Neutrophil (primary cell): ENCODE results near the gene ADGRG6.

Experiments
- H3K27ac ChIP-seq: fragments of 200-600 bp; sonication (generic); 2 replicates; pipeline ENCODE4 v1.5.1; 2016; ENCODE audit warnings: mild to moderate bottlenecking, moderate library complexity
- H3K27me3 ChIP-seq: fragments of 200-600 bp; sonication (generic); 2 replicates; pipeline ENCODE4 v1.6.0; 2016; ENCODE audit warnings: mild to moderate bottlenecking
- H3K36me3 ChIP-seq: fragments of 200-600 bp; sonication (generic); 2 replicates; pipeline ENCODE4 v1.5.1; 2017
- H3K4me1 ChIP-seq, 2 experiments: fragments of 200-600 bp in 1 of 2; sonication (generic) in 1 of 2; 1 replicate in 1 of 2; 2 replicates in 1 of 2; pipeline versions ENCODE4 v1.5.1 to v1.6.1; 2013 to 2016; ENCODE audit warnings: low read depth in 1 of 2, low read length in 1 of 2, mild to moderate bottlenecking in 1 of 2, moderate library complexity in 1 of 2; ENCODE audit not compliant: control insufficient read depth in 1 of 2, insufficient read depth in 1 of 2
- H3K4me3 ChIP-seq, 2 experiments: fragments of 200-600 bp in 1 of 2; sonication (generic) in 1 of 2; 1 replicate in 1 of 2; 2 replicates in 1 of 2; pipeline ENCODE4 v1.5.1; 2013 to 2016; ENCODE audit warnings: low read depth in 1 of 2, low read length in 1 of 2, mild to moderate bottlenecking in 1 of 2, moderate library complexity in 1 of 2
- H3K9me3 ChIP-seq: fragments of 200-600 bp; sonication (generic); 2 replicates; pipeline ENCODE4 v1.5.1; 2016
- CTCF ChIP-seq: fragments of 200-600 bp; sonication (generic); IDR thresholded peaks from 2 replicates; pipeline ENCODE4 v1.5.1; 2016; ENCODE audit warnings: antibody characterized with exemption

ADGRG6 gene

DNA sequence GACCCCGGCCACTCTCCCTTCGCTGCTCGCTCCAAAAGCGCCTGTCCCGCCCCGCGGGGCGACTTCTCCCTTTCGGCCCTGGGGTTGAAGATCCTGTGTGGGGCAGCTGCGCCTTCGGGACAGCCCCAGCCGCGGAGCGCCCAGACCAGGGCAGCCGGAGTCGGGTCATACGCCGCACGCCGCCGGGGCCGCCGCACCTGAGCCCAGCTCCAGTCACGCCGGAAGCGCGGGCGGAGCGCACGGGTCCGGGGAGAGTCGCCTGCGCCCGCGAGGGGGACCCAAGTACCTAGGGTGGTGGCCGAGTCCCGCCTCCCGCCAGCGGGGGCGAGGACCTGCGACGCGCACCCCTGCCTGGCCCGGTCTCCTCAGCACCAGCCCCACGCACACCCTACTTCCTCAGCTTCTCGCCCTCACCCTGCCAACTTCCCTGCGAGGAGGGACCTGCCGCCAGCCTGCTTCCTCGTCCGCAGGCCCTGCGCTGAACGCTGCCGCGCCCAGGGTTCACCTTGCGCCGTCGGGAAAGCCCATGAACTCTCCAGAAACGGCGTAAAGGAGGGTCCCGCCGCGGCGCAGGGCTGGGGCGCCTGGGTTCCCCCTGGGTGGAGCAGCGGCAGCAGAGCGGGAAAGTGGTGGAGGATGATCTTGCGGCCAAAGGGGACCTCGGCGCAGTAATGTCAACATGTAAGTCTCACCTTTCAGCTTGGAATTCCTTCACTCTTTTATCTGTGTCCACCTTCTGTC lies at the start of gene ADGRG6:
Gene ADGRG6 (plus strand): TSS at position 357 of the 741 bp plus-strand sequence. CDS start 323 bp downstream, at position 680.
- Histone ChIP-seq H3K4me3 (peak within 1 kb of the TSS in 1 of 2 experiments; percentile 29), H3K27ac (no peak within 1 kb of the TSS), H3K4me1 (peaks cover 8 to 15% of the 10 kb centered on the region in 2 experiments), H3K27me3 (peaks cover 49% of the 10 kb centered on the region), H3K36me3 (no peaks in the 10 kb centered on the region), H3K9me3 (no peaks in the 10 kb centered on the region)
- no peak for TF ChIP-seq CTCF

DNA sequence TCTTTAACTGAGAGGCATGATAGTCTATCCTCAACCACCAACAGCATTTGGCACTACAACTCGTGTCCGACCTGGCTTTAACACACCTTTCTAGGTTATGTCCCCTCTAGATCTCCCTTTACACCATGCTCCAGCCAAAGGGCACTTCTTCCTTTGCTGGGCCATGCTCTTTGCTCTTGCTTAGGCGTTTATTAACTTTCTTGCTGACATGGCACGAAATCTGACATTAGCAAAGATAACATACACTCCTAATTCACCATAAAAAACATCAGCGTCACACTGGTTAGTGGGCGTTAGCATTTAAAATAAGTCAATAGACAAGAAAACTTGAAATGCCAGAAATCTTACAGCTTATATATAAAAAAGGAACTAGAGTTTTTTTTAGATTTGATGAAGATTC lies 47.3 kb upstream of the ADGRG6 start:
- Histone ChIP-seq H3K27me3 (no peaks in the 10 kb centered on the region), H3K27ac (no peak overlapping the region)

DNA sequence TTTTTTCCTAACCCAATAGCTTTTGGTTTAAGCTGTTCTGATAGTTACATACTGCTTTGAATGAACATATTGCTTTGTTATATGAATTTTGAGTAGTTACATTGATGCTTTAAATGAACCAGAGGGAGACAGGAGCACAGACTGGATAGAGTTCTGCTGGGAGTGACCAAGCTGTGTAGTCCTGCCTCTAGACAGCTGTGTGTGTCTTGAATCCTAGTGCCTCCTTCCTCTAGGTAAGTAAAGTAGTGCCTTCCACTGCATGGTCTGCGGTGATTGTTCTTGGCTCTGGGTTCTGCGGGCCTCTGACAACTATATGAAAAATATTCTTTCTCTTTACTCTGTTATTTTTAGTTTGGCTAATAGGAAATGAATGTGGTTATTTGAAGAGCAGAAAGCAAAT lies 46.0 kb upstream of the ADGRG6 start:
- TF ChIP-seq CTCF: no peak
- Histone ChIP-seq H3K4me1 (no peaks in the 10 kb centered on the region), H3K4me3 (no peak overlapping the region), H3K36me3 (no peaks in the 10 kb centered on the region), H3K27ac (no peak overlapping the region), H3K9me3 (no peaks in the 10 kb centered on the region), H3K27me3 (no peaks in the 10 kb centered on the region)

More for the DNA sequence above, 47.3 kb upstream of the ADGRG6 start:
- Histone ChIP-seq H3K9me3 (no peaks in the 10 kb centered on the region), H3K4me1 (no peaks in the 10 kb centered on the region), H3K4me3 (no peak overlapping the region), H3K36me3 (no peaks in the 10 kb centered on the region)
- TF ChIP-seq CTCF: no peak

DNA sequence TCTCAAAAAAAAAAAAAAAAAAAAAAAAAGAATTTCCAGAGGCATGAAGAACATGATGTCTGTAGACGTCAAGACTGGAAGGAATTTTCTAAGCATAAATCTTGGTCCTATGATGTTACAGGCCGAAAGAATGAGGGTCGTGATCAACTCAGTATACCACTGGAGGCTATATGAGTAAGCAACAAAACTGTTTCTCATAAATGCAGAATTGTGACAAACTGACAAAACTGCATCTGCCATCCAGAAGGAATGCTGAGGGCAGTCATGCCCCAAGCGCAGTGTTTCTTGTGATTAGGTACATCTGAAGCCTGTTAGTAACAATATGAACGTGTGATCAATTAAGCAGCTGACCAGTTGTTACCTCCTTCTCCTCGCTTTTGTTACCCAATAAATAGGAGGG lies 43.5 kb upstream of the ADGRG6 start:
- no peaks in the 10 kb centered on the region for H3K36me3 ChIP-seq
- H3K27ac ChIP-seq: no peak overlapping the region
- TF ChIP-seq CTCF: no peak
- H3K9me3 ChIP-seq: no peaks in the 10 kb centered on the region
- no peak overlapping the region for H3K4me3 ChIP-seq
- no peaks in the 10 kb centered on the region for H3K4me1 ChIP-seq
- no peaks in the 10 kb centered on the region for H3K27me3 ChIP-seq

GRCh38 chr6:142258757-142259156 lies 43.0 kb upstream of the ADGRG6 start:
- Histone ChIP-seq H3K27ac (no peak overlapping the region), H3K4me3 (no peak overlapping the region), H3K4me1 (no peaks in the 10 kb centered on the region), H3K9me3 (no peaks in the 10 kb centered on the region), H3K36me3 (no peaks in the 10 kb centered on the region), H3K27me3 (no peaks in the 10 kb centered on the region)
- no peak for TF ChIP-seq CTCF
